Stimulated activated CD4-positive, alpha-beta T cell treated with anti-CD3 and anti-CD28 coated beads, Interleukin-4, amount 100 ng/mL, for 1 hour (primary cell): ENCODE results near the gene FMO3.

Experiments used
- DNase-seq: peaks from one replicate; pipeline ENCODE4 v3.0.0-alpha.2; 2020

The FMO3 gene

DNA sequence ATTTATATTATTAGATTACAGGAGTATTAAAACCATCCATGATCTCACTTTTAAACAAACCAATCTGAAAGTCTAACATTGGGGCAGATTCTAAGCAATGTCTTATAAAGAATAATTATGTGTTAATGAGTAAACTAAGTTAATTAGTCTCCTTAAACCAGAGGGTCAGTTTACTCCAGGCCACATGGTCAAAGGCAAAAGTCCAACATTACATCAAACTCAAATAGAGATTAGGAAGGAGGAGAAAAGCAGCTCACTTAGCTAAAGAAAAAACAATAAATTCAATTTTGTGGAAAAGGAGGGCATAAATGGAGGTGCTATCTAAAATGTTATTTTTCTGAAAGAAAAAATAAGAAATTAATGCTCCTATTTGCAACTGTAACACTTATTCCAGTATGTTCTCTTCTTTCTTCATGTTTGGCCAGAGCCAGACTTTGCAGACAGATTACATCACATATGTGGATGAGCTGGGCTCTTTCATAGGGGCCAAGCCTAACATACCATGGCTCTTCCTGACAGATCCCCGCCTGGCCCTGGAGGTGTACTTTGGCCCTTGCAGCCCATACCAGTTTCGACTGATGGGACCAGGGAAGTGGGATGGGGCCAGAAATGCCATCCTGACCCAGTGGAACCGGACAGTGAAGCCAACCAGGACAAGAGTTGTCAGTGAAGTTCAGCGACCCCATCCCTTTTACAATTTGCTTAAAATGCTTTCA lies 70.1 kb downstream of the FMO3 start:
- no peak for DNase-seq

- DNase-seq: no peak
Observed at GRCh38 chr1:171161431-171161830, 70.7 kb downstream of the FMO3 start.

GRCh38 chr1:171166361-171166760 lies 75.7 kb downstream of the FMO3 start:
- DNase-seq: no peak
